Fibroblast of the aortic adventitia (primary cell): ENCODE data around the gene APOA1. TPM values are rescaled to one million over a fixed set of nuclear protein-coding genes. Genes with fewer than 3 reads are reported as not detected.
A peak's percentile ranks its signal among the peaks of the same experiment; 100 is the strongest.

ENCODE experiments used
- DNase-seq: peaks from one replicate; pipeline ENCODE4 v3.0.0-alpha.2; 2010; ENCODE audit warnings: low read depth
- H3K4me3 ChIP-seq: 2 replicates; pipeline ENCODE4 v1.5.1; 2011; ENCODE audit warnings: low read depth, mild to moderate bottlenecking, control low read depth, low read length, moderate library complexity
- total RNA-seq: library from RNA; depleted of rRNA; stranded (reverse); fragments of >200 nt; gene quantifications from 2 replicates; pipeline ENCODE4 v1.2.3, GENCODE V29; 2012; ENCODE audit warnings: low replicate concordance
- TF ChIP-seq, protein P1 (sequence below): IDR thresholded peaks from 2 replicates; pipeline ENCODE4 v1.5.1; 2011; ENCODE audit warnings: mild to moderate bottlenecking, low read length, control low read depth, inconsistent platforms; ENCODE audit not compliant: insufficient read depth

APOA1 gene
- total RNA-seq, 1 donor, result 0.72 TPM

DNA sequence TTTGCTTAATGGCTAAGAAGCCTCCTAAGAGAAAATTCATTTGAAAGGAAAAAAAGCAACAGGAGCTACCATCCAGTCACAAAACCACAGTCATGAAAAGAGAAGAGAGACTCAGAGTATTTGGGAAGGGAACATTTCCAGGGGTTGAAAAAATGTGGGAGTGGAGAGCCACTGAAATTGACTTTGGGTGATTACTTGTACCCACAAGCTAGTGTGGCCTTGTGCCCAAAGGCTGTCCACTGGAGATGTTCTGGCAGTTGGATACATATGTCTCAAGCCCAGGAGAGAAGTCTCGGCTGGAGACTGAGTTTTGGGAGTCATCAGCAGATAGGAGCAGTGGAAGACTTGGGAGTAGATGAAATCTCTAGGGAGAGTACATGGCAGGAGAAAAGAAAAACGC is 42.6 kb downstream of the APOA1 start:
- DNase-seq, result no peak
- TF ChIP-seq, protein P1, sequence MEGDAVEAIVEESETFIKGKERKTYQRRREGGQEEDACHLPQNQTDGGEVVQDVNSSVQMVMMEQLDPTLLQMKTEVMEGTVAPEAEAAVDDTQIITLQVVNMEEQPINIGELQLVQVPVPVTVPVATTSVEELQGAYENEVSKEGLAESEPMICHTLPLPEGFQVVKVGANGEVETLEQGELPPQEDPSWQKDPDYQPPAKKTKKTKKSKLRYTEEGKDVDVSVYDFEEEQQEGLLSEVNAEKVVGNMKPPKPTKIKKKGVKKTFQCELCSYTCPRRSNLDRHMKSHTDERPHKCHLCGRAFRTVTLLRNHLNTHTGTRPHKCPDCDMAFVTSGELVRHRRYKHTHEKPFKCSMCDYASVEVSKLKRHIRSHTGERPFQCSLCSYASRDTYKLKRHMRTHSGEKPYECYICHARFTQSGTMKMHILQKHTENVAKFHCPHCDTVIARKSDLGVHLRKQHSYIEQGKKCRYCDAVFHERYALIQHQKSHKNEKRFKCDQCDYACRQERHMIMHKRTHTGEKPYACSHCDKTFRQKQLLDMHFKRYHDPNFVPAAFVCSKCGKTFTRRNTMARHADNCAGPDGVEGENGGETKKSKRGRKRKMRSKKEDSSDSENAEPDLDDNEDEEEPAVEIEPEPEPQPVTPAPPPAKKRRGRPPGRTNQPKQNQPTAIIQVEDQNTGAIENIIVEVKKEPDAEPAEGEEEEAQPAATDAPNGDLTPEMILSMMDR, result no peak
- H3K4me3 ChIP-seq, result no peak overlapping the region

DNA sequence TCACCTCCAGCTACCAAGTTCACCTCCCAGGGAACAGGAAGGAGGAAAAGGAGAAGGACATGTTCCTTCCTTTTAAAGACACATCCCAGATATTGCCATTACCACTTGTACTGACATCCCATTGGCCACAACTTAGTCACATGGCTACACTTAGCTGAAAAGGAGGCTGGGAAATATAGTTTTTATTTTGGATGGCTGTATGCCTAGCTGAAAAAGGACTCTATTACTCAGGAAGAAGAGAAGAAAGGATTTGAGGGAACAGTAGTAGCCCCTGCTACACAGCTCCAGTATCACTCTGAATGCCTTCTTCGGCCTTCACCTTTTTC is 43.7 kb downstream of the APOA1 start:
- no peak overlapping the region for H3K4me3 ChIP-seq
- no peak for DNase-seq
- TF ChIP-seq, protein P1, result no peak

DNA sequence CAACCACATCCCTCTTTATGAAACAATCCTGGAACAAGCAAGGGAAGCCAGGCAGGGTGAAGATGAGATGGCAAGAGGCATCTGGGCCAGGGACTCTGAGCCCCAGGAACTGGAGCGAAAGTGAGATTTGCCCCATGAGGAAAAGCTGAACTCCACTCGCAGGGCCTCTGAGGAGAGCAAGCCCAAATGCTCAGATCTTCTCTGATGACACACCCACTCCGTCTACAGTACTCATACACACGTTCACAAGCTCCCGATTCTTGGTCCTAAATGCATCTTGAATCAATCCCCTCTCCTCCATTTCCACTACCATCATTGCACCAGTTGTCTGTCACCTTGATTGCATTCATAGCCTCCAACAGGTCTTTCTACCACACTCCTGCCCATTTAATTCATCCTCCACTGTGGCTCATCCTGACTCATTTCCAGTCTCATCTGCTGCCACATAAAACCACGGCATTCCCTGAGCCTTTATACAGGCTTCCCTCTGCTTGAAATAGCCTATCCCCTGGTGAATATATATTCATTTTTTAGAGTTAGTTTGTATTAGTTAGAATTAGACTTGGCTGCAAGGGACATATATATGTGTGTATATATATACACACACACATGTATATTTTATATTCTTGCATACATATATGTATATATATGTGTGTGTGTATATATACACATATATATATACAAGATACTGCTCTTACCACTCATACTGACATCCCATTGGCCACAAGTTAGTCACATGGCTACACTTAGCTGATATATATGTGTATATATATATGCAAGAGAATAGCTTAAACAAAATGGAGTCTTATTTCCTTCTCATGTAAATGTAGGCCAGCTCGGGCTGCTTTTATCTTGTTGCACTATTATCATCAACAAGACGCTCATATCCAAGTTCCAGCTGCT is 44.3 kb downstream of the APOA1 start:
- DNase-seq, result peak; percentile 70
- TF ChIP-seq, protein P1, result no peak
- H3K4me3 ChIP-seq, result no peak overlapping the region

DNA sequence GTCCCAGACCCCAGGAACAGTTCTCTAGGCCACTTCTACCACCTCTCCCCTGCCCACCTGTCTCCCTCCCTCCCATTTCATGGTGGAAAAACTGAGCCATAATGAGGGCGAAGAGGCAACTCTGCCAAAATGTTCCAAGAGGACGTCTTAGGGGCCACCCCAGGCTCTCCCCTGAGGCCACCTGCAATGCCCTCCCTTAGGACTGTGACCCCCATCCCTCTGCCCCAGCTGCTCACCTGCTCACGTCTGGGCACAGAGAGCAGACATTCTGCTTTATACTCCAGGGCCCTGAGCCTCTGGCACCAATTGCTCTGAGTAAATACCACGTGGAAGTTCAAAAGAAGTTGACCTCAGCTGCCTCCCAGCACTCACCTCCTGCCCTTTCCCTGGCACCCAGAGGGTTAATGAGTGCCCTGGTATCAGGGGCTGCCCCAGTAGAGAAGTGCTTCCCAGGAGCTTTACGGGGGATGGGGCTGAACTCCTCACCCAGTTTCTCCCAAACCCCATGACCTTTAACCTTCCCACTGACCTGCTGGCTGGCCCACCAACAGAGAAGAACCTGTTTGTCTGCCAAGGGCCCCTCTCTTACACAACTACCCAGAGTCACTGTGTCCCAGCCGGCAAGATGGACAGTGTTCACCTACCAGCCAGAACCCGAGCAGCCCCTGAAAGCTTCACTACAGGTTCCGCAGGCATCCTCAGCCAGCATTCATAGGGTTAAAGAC is 45.1 kb downstream of the APOA1 start:
- TF ChIP-seq, protein P1, result no peak
- H3K4me3 ChIP-seq, result no peak overlapping the region
- DNase-seq, result no peak

DNA sequence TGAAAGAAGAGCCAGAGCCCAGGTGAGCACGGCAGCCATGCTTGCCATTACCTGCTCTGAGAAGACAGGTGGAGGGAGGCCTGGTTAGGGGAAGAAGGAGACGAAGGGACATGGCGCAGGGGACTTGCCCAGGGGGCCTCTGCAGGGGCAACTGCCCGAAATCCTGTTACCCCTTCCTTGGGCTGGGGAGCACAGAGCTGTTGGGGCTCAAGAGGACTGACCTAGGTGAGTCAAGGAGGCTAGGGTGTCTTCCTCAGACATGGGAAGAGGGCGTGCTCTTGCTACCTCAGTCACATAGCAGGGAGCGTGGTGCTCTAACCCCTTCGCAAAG is 45.6 kb downstream of the APOA1 start, which contains the start of gene APOA5:
APOA5 (minus strand) TSS at position 67 of the 331 bp plus-strand sequence; CDS start at position 48, 19 bp downstream.
- no peak for DNase-seq
- TF ChIP-seq, protein P1, result no peak
- H3K4me3 ChIP-seq, result no peak within 1 kb of the TSS

DNA sequence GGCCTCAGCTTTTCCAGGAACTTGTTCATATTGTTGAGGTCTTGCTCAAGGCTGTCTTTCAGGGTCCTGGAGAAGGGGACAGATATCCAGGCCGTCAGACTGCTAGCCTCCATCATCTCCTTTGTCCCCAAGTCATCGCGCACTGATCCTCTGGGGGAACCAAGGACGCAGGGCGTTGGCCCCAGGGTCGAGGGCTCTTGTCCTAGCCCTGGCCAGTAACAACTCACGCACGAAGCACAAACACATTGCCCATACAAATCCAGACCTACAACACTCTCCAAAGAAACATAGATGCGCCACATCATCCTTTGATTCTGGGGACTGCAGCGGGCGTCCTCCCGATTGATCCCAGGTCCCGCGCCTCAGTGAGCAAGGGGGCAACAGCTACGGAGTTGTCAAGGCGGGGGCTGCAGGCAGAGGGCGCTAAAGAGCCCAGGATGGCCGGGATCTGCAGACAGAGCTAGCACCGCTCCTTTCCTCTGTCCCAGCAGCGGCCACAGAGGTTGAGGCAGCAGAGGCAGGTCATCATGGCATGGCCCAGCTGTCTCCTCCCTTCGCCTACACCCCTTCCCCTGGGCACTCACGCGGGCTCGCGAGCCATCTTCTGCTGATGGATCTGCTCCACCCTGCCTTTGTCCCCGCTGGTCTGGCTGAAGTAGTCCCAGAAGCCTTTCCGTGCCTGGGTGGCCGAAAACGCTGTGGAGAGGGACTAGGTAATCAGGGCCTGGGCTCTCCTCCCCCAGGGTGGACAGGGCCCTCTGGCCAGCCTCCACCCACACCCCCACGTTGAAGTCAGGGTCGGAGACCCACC is 46.2 kb downstream of the APOA1 start:
- peak; percentile 69 for DNase-seq
- H3K4me3 ChIP-seq, result no peak overlapping the region
- TF ChIP-seq, protein P1, result peak; percentile 95
